Muscle of back (tissue), 11 donors: Measurements from ENCODE around the gene SLC2A13. TPM values are rescaled to one million over a fixed set of nuclear protein-coding genes. Genes with fewer than 3 reads are reported as not detected.
"Not testable (repeated sequence)": the region's sequence is repeated elsewhere in the genome, so short reads cannot be mapped to it uniquely, and the experiment has no call there.

Experiments used
- DNase-seq, 3 donors: peaks; one replicate each; pipeline versions ENCODE4 v3.0.0 to v3.0.0-alpha.2; 2013
- polyA plus RNA-seq, 10 donors: library from polyadenylated mRNA; unstranded; fragments of 120-200 nt; gene quantifications; one replicate each; pipeline ENCODE4 v1.2.1, GENCODE V29; 2013; ENCODE audit not compliant: insufficient read length in 10 of 10

SLC2A13 gene
- polyA plus RNA-seq, 10 donors: 3.8 to 7.0 (median 4.4) TPM

DNA sequence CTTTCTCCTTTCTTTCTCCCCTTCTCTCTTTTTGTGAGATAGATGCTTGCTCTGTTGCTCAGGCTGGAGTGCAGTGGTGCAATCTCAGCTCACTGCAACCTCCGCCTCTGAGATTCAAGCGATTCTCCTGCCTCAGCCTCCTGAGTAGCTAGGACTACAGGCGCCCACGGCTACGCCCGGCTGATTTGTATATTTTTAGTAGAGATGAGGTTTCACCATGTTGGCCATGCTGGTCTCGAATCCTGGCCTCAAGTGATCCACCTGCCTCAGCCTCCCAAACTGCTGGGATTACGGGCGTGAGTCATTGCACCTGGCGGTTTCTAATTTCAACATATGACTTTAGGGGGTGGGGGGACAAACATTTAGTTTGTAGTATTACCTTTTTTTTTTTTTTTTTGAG, 293.4 kb downstream of the SLC2A13 start:
- DNase-seq: not testable (repeated sequence)

DNA sequence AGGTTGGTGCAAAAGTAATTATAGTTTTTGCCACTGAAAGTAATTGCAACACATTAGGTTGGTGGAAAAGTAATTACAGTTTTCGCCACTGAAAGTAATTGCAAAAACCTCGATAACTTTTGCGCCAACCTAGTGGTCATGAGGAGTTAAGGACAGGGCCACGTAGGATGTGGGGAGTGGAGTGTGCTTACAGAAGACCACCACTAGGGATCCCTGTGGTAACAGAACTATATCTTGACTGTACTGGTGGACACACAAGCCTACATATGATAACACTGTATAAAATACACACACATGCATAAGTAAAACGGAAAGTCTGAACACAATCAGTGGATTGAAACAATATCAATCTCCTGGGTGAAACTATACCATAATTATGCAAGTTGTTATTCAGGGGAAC, 298.8 kb downstream of the SLC2A13 start:
- no peak for DNase-seq

DNA sequence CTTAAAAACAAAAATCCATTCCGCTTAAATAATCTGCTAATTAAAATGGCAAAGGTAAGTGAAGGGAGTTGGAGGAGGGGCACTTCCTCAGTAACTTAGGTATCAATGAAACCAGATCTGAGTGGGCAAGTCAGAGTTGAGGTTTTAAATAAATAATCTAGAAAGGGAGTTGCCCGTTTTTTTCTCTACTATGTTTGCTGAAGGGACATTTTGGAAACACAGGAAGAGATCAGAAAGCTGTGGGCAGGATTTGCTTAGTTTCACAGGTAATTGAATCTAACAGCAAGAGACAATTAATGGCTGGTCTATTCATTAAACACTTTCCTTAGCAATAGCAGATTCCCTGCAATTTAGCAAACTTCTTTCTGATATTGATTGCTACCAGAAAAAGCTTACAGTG, 300.2 kb downstream of the SLC2A13 start:
- DNase-seq: no peak

DNA sequence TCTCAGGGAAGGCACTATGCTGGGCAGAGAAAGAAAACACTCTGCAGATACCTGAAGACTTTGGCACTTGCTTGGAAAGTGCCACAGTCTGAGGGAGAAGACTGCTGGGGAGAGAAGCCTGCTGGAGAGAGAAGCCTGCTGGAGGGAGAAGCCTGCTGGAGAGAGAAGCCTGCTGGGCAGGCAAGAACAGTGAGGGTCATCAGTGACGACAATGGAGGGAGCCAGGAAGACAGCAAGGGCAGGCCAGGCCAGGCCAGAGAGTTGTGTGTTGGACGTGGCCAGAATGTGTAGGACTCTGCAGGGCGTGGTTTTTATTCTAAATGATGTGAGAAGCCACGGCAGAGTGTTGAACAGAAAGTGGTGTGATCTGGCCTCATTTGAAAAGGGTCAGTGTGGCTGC, 301.0 kb downstream of the SLC2A13 start:
- peak in 1 of 3 donors; percentile 9 for DNase-seq

GRCh38 chr12:39804479-39804878, 301.4 kb downstream of the SLC2A13 start:
- DNase-seq: no peak

DNA sequence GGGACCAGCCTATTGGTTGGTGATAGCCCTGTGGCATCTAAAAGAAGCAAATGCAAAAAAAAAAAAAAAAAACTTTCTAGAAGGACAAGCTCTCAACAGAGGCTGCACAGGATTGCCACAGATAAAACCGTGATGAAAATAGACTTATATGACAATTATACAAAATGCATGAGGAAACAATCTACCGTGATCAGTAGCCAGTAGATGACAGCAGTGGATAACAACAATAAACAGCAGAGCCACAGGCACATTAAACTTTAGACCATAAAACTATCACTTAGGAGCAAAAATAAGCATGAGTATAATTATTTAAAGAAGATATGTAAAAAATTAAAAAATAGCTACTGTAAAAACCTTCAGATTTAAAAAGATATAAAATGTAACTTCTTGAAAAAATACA, 302.7 kb downstream of the SLC2A13 start:
- DNase-seq: no peak

- DNase-seq: no peak
Measured at GRCh38 chr12:39798977-39799376, 306.9 kb downstream of the SLC2A13 start.

DNA sequence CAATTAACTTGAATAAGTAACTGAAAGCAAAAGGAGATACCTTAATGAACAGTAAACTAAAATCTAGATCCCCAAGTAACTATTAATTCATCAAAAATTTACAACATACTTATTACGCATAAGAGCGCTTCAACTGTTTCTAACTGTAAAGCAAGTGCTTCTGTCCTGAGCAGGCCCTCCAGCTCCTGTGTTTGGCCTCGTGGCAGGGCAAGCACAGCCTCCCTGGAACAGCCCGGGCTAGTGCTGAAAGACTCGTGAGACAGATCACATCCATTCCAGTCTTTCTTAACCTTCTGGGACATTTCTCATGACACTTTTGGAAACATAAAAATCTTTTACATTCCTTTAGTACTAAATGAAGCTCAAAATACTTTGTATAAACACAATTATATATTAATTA, 307.5 kb downstream of the SLC2A13 start:
- no peak for DNase-seq

DNA sequence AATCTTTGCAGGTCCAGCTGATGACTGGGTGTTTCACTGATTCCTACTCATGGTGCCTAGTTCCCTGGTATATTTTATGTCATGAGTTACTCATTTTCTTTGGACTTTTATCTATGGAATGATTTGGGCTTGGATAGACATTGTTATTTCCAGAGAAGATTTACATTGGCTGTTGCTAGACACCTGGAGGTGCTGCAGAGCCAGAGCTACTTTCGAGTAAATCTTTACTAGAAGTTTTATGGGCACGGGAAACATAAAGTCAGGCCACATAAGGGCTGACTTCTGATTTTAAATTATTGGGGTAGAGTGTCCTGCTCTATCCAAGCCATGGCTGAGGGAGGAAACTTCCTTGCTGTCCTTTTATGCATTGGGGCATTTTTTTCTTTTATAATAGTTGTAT, 310.4 kb downstream of the SLC2A13 start:
- DNase-seq: no peak

GRCh38 chr12:39792938-39793337, 312.9 kb downstream of the SLC2A13 start:
- no peak for DNase-seq

GRCh38 chr12:39788239-39788638, 317.6 kb downstream of the SLC2A13 start:
- no peak for DNase-seq

DNA sequence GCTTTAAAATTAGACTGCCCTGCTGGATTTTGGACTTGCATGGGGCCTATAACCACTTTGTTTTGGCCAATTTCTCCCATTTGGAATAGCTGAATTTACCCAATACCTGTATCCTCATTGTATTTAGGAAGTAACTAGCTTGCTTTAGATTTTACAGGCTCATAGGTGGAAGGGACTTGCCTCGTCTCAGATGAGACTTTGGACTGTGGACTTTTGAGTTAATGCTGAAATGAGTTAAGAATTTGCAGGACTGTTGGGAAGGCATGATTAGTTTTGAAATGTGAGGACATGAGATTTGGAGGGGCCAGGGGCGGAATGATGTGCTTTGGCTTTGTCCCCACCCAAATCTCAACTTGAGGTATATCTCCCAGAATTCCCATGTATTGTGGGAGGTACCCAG, 320.1 kb downstream of the SLC2A13 start:
- DNase-seq: not testable (repeated sequence)

GRCh38 chr12:39782026-39782545, 323.8 kb downstream of the SLC2A13 start:
- DNase-seq: no peak

GRCh38 chr12:39780913-39781446, 324.9 kb downstream of the SLC2A13 start:
- DNase-seq: no peak

GRCh38 chr12:39780411-39780912, 325.4 kb downstream of the SLC2A13 start:
- DNase-seq: peak; percentile 23 to 55 (median 30)

DNA sequence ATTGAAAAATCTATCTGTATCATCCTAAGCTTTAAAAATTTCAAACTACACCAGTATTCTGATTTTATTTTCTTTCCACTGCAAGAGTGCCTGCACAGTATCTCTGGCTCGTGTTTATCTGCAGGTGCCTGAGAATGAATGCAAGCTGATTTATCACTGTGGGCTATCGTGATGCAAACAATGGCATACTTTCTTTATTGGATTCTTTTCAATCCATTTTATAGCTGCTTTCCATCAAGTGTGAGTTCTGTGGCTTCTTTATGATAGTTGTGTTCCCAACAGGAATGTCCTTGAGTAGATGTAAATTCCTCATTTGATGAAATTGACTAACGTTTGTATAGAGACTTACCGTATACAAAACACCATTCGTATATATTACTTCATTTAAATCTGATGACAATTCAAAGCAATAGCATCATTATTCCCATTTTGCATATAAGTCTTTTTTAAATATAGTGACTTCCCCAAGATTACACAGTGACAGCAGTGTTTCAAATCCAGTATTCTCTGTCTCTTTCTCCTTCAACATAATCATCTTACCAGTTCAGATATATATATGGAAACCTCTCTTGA, 326.0 kb downstream of the SLC2A13 start:
- DNase-seq: peak in 1 of 3 donors; percentile 7

- DNase-seq: no peak
Measured at GRCh38 chr12:39777465-39777864, 328.4 kb downstream of the SLC2A13 start.

GRCh38 chr12:39773266-39773665, 332.6 kb downstream of the SLC2A13 start:
- DNase-seq: no peak

DNA sequence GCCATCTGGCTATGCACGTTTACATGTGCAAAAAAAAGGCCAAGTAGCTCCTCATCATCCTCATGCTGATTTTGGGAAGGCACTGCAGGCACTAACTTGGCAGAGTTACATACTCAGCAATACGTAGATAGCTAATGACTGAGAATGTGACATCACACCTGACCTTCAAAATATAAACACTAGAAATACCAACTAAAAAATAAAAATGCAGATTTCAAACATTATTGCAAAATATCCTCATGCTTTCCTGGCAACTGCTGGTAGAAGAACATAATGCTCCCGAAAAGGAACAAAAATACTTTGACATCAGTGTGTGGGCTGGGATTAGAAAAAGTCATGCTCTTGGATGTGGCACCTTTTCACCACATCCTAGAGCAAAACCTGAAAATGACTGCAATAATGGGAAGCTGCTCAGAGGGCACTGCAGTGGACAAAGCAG, 333.0 kb downstream of the SLC2A13 start:
- no peak for DNase-seq

GRCh38 chr12:39771456-39771855, 334.4 kb downstream of the SLC2A13 start:
- DNase-seq: no peak

- peak; percentile 11 to 49 (median 27) for DNase-seq
Measured at GRCh38 chr12:39764944-39765560, 340.8 kb downstream of the SLC2A13 start.

DNA sequence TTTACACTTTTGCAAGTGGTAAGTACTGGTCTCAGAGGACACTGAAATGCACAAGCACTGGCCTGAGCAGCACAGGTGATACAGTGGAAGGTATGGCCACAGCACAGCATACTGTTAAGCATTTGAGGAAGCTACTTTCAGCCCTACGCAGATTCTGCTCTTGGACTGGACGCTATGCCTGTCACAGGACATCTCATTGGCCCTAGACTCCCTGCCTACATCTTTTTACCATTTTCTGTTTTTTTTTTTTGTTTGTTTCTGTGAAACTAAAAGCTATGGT, 342.1 kb downstream of the SLC2A13 start:
- no peak for DNase-seq
